ENCODE data around the gene MPPED1.

Gene MPPED1

DNA sequence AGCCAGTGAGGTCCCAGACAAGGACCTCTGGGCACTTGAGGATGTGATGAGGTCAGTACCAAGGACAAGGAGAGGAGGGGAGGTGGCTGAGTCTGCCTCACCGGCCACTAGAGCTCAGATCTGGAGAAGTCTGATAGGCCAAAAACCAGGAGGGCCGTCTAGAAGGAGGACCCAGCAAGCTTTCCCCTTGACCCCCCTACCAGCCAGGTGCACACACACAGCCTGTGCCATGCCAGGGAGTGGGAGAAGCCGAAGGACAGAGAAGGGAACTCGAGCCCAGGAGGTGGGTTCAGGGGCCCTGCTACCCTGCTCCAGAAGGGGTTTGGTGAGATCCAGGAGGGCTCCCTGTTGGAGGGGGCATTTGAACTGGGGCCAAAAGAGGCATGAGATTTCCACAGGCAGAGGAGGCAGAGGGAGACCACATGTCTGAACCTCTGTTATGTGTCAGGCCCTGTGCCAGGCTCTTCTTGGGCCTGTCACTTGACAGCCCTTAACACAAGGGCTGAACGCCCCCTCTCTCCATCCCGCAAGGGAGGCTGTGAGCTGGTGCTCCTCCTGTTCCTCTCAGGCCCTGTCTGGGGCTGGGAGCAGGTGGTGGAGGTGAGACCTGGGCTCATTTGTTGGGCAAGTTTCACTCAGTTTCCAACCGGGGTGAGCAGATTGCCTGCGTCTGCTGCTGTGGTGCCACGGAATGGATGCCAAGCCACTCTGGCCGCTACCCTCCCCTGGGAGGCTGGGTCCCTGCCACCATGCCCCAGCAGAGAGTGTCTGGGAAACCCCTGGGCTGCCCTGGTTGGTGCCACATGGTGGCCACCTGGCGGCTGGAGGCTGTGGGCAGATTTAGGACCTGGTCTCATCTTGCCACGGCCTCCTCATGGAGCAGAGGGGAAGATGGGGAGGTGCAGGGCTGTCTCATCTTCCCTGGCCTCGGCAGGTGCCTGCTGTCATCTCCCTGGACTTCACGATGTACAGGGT, 65.2 kb downstream of the MPPED1 start:
- no peak for DNase-seq (ENCODE audit: low read depth)

GRCh38 chr22:43477966-43478365, 66.2 kb downstream of the MPPED1 start:
- DNase-seq (ENCODE audit: low read depth), result no peak

DNA sequence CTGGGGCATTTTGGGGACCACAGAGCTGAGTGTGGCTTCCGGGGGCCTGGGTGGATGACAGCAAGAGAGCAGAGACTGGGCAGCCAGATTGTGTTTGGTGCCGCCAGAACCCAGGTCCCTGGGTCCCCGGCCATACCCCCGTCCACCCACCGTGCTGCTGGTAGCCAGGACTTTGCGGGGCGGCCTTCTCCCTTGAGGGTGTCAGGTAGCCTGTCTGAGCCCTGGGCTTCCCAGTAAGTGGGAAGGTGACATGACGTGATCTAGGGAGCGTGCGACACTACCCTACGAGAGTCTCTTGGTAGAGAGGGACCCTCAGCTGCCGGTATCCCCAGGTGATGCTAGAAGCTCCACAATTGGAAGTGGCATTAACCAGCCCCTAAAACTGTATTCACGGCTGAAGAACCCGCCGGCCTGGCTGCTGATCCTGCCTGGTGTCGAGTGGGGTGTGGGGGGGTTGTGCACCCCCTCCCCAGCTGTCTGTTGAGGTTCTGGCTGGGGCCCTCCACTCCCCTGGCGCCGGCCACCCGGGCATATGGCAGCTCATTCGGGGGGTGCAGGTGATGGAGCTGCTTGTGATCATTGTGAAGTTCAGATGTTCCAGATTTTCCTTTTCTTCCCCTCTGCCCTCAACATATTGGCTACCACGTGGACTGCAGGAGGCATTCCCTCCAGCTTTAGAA, 66.9 kb downstream of the MPPED1 start:
- no peak for DNase-seq (ENCODE audit: low read depth)

DNA sequence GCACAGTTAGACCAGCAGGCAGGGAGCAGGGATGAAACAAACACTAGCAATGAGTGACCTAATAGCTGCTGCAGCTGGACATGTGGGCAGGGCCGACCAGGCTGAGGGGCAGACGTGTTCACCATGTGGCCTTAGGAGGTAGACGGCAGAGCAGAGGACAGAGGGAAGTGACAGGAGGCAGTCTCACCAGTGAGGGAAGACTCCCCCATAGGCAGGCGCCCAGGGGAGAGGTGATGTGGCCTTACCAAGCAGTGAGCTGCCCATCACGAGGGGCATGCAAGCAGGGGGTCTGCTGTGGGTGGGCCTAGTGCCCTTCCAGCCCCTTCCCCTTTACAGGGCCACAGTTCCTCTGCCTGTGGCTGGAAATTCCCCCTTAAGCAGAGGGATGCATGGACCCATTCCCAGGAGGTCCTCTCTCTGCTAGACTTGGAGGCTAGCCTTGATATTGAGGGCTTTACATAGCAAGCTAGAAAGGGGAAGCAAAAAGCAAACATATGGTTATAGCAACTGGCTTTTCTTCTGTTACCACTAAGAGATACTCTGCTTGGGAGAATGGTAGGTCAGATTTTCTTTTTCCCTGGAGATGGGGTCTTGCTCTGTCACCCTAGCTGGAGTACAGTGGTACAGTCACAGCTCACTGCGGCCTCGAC, 67.6 kb downstream of the MPPED1 start:
- DNase-seq (ENCODE audit: low read depth), result no peak

- DNase-seq (ENCODE audit: low read depth), result no peak
These were observed 68.1 kb downstream of the MPPED1 start for GRCh38 chr22:43479962-43480361.

- DNase-seq (ENCODE audit: low read depth), result no peak
These were observed 69.9 kb downstream of the MPPED1 start for GRCh38 chr22:43481568-43482317.

DNA sequence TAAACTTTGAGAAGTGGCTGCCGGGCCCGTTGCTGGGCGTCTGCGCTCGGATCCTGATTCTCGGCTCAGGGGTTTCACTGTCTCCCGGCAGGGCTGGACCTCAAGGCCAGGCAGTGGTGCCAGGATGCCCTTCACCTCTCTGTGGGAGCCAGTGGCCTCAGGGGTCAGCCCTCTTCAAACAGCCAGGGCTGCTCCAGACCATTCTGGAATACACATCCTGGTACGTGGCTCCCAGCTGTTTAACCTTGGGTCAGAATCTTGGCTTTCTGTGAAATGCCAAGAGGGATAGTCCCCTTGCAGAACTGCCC, 70.5 kb downstream of the MPPED1 start:
- DNase-seq (ENCODE audit: low read depth), result no peak

- no peak for DNase-seq (ENCODE audit: low read depth)
These were observed 71.5 kb downstream of the MPPED1 start for GRCh38 chr22:43483266-43483665.

- no peak for DNase-seq (ENCODE audit: low read depth)
These were observed 71.9 kb downstream of the MPPED1 start for GRCh38 chr22:43483669-43484068.

DNA sequence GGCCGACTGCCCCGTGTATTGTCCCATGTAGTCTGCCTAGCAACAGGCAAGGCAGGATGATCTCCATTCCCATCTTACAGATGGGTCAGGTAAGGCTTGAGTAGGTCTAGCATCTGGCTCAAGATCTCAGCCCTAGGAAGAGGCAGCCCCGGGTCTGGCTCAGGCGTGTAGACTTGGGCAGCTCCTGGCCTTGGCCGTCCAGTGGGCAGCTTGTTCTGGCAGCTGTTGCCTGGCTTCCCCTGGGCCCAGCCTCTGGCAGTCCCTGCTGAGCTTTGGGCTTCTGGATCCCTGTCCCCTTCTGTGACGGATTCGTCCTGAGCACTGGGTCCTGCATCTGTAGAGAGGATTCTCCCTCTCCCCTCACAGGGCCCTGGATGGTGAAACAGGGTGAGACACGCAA, 72.4 kb downstream of the MPPED1 start:
- DNase-seq (ENCODE audit: low read depth), result no peak

DNA sequence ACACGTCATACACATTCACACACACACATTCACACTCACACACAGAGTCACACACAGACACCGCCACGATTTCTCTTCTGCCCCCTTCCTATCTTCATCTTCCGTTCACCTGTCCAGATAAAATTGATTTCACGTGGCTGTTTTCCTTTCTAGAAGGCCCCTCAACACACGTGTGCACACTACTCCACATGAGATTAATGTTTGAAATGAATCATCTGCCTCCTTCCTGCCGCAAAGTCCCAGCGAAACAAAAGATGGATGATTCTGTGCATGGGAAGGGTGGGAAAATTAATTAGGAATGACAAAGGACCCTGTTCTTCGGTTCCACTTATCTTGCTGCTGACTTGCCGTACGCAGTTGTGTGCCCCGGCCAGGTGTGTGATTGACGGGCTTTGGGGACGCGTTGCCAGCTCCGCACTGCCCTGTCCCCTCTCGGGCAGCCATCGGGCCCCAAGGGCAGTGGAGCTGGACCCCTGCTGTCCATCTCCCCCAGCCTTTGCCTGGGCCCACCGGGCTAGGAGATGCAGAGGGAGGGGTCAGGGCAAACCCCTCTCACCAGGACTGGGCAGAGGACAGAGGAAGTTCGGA, 73.8 kb downstream of the MPPED1 start:
- DNase-seq (ENCODE audit: low read depth), result no peak

GRCh38 chr22:43487311-43488030, 75.7 kb downstream of the MPPED1 start:
- DNase-seq (ENCODE audit: low read depth), result no peak

DNA sequence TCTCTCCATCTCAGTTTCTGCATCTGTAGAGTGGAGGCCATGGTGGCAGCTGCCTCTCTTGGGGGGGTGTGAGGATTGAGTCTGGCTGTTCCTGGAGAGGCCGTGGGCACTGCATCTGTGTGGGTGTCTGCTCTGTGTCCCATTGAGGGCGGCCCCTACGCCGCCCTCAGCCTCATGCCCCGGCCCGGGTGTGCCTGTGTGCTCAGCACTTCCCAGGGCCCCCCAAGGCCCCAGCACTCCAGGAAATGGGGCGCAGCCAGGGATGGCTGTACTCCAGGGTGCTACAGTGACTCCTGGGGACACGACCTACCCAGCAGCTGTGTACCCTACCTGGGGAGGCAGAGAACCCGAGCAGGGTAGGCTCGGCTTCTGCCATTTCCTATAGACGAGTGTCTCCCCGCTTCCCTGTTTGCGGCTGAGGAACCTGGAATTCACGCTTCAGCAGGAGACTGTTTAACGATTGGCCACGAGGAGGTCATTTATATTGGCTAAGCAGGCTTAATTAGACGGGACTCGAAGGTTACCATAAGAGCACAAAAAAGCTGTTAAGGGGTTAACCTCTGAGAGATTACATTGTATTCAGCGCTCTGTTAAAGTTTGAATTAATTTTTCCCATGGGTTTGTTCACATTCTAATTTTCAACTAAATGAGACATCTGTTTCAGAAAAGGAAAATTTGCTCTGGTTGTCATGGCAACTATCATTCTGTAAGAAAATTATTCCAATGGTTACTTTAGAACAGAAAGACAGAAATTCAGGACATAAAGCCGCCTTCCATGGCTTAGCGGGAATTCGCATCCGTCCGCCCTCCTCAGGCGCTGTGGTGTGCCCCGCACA, 76.4 kb downstream of the MPPED1 start:
- DNase-seq (ENCODE audit: low read depth), result no peak

- no peak for DNase-seq (ENCODE audit: low read depth)
These were observed 77.1 kb downstream of the MPPED1 start for GRCh38 chr22:43488937-43489336.

DNA sequence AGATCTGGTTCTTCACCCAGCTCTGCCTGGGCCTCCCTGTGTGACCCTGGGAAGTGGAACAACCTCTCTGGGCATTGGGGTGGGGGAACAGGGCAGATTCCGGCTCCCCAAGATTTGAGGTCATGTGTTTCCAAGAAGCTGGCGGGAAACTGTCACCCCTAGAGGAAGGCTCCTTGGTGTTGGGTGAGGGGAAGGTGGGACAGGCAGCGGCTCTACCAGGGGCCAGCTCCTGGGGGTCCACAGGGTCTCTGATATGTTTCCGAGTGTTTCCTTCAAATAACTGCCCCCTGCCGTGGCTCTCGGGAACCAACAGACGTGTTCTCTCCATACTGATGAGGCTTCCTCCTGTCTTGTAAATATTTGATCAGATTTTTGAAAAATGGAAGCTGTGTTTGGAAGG, 78.5 kb downstream of the MPPED1 start:
- no peak for DNase-seq (ENCODE audit: low read depth)

DNA sequence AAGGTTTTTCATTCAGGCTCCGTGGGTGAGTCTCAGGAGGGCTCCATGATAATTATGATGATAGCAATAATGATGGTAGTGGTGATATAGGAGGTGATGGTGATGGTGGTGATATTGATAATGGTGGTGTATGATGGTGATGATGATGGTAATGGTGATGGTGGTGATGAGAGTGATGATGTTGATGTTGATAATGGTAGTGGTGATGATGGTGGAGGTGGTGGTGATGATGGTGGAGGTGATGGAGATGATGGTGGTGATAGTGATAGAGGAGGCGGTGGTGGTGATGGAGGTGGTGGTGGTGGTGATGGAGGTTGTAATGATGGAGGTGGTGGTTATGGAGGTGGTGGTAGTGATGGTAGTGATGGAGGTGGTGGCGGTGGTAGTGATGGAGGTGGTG, 79.4 kb downstream of the MPPED1 start:
- DNase-seq (ENCODE audit: low read depth), result no peak

- DNase-seq (ENCODE audit: low read depth), result no peak
These were observed 79.9 kb downstream of the MPPED1 start for GRCh38 chr22:43491737-43492136.

- no peak for DNase-seq (ENCODE audit: low read depth)
These were observed 81.5 kb downstream of the MPPED1 start for GRCh38 chr22:43493297-43493696.

GRCh38 chr22:43497956-43498855, 86.4 kb downstream of the MPPED1 start:
- DNase-seq (ENCODE audit: low read depth), result no peak
